Esophagus mucosa (tissue), 1 donor: Measurements from ENCODE around the gene COQ9. TPM values are rescaled to one million over a fixed set of nuclear protein-coding genes. Genes with fewer than 3 reads are reported as not detected.

Experiments used
- ATAC-seq: fragments of 200-7000 bp; cut with Tn5 transposase; one replicate; pipeline ENCODE4 v1.9.1; 2020
- total RNA-seq: library from RNA; stranded (reverse); gene quantifications from one replicate; pipeline ENCODE4 v1.2.4, GENCODE V29; 2023
- donor health status: DM: yes; HTN: yes; CAD: no.

The COQ9 gene
- total RNA-seq, 1 donor from 2014 or later: 44.6 TPM

- no peak for ATAC-seq
Measured at GRCh38 chr16:57473176-57473840, 26.0 kb downstream of the COQ9 start.

DNA sequence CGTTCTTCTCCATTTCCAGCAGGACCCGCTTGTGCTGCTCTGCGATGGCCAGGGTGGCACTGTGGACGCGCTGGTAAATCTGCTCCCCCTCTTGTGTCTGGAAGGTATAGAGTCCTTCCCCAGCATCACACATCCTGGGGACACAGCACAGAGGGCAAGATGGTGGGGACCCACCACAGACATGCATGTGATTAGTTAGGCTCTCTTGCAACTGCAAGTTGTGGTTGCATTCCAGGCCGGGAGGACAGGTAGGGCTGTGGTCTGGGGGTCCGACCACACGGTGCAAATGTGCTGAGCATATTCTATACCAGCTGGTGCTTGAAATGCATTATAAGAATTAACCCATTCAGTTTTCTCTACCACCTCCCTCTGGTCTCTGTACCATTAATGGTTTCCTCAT, 26.6 kb downstream of the COQ9 start:
- no peak for ATAC-seq

- ATAC-seq: no peak
Measured at GRCh38 chr16:57474671-57475661, 27.7 kb downstream of the COQ9 start.

DNA sequence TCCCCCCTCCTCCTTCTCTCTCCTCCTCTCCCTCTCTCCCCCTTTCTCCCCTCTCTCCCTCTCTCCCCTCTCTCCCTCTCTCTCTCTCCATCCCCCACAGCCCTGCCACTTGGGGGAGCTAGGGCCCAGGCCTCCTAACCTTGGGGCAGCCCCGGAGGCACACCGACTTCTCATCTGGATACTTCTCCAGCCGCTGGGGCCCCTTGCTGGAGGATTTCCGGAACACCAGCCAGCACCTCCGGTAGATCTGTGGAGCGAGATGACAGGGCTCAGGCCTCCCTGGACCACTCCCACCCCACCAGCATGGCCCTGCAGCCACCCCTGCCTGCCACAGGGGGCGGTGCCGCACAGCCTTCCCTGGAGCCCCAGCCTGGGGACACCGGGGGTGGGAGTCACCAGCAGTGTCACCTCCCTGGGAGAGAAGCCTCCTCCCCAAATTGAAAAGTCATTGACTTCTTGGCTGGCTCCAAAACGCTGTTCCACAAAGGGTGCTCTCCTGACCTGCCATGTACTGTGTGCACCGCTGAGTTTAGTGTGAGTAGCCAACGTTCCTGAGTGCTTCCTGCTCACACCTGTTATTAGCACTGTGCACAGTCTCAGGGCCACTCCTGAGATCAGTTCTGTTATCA, 28.5 kb downstream of the COQ9 start:
- ATAC-seq: peak; percentile 41

DNA sequence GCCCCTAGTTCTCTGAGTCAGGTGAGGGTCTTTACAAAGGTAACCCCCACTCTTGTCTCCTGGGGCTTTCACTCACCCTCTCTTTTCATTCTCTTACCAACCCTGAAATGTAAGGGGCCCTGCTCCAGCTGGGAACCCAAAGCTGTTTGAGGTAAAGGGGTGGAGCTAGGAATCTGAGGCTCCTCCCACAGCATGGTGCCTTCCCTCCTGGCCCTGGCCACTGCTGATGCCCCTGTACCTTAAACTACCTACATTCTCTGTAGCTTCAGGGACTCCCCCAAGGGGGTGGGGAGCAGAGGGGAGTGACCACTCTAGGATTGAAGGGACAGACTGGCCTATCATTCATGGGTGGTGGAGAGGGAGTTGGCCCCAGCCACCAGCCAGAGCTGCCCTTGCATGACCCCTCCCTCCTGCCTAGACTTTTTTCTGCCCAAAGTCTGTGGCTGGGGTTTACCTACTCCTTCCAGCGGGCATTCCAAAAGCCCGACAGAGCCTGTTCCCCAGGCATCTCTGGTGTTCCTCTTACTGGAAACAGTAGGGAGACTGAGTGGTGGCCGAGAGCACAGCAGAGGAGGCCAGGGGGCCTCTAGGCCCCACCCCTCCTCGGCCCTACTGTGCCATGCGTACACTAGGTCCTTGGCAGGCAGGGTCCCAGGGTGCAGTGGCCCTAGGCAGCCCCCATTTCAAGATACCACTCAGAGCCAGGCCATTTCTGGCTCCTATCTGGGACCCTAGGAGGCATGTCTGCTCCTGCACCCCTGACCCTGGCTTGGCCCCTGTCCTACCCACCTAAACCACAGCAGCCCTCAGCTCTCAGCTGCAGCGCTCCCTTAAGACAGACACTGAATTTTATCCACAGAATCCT, 29.5 kb downstream of the COQ9 start:
- ATAC-seq: no peak

GRCh38 chr16:57477531-57478202, 30.4 kb downstream of the COQ9 start:
- ATAC-seq: no peak

GRCh38 chr16:57478396-57479204, 31.3 kb downstream of the COQ9 start:
- no peak for ATAC-seq

DNA sequence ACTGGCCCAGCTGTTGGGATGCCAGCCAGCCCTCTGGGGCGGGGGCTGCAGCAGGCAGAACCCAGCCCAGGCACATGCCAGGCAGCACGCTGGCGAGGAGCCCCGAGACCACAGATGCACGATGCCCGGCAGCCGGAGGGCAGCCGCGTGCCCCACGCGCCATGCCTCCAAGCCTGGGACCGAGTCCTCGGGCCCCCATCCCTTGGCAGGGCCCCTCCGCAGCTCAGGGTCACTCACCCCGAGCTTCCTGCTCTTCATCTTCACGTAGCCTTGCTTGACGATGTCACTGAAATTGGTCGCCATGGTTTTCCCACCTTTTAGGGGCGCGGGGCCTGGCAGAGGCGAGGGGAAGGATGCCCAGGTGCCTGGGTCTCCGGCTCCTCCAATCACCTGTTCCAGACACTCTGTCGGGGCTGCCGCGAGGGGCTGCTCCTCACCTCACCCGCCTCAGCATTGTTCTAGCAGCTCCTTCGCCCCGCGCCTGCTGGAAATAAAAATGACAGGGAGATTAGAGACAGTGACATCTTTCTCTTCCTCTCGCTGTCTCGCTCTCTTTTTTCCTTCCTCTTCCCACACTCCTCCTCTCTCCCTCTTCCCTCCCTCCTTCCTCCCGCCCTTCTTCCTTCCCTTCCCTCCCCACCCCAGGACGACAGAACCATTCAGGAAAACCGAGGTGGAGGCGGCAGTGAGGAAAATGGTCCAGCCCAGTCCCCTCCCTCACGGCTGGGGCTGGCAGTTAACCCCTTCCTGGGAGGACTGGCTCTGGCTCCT, 32.1 kb downstream of the COQ9 start:
- ATAC-seq: no peak

DNA sequence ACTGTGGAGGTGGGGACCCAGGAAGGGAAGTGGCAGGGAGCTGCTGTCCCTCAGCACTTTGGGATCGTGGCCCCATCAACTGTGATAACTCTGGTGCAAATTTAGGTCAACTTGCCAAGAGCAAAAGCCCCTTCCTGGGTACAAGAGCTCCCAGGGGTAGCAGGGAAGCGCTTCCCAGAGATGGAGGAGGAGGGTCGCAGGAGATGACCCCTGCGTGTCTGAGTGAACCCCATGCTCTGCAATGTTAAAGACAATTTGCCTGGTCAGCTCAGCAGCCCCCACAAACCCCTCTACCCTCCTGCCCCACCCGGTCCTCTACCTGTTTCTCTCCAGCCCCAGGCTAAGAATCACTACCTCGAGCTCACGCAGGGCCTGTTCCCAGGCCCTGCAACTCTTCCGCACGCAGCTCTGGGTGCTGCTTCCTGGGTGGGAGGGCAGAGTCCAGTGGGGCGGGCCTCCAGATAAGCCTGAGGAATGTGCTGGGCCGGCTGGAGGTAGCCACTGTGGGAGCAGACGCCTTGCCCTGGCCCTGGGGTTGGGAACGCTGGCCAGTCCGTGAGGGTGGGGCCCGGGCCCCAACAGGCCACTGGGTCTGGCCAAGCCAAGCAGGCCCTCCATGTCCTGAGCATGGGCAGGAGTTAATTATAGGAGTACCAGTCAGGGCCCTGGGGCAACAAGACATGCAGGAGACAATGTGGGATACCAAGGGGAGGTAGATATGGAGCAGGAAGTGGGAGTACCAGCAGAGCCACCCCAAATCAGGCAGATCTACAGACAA, 32.9 kb downstream of the COQ9 start:
- no peak for ATAC-seq

- ATAC-seq: no peak
Measured at GRCh38 chr16:57480754-57481230, 33.5 kb downstream of the COQ9 start.

- no peak for ATAC-seq
Measured at GRCh38 chr16:57481421-57481820, 34.1 kb downstream of the COQ9 start.

DNA sequence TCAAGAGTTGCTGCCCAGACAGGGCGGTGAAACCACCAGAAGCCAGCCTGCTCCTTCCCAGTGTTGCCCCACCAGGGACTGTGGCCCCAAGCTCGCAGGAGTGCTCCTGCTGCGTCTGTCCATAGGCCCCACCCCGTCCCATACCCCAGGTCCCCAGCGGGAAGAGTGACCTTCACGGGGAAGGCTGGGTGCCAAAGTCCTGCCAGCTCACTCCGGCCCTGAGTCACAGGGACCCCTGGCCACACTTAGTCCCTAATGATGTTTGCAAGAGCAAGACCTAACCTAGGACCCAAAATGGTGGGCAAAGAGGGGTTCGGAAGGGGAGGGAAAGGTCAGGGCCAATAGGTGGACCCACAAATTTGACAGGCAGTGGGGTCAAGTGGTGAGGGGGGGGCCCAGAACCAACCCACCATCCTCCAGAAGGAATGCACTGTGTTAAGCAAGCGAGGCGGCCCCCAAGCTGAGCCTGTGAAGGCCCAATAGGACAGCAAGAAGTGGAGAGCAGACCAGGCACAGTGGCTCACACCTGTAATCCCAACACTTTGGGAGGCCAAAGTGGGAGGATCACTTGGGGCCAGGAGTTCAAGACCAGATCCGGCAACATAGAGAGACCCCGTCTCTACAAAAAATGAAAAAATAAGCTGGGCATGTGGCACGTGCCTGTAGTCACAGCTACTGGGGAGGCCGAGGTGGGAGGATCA, 35.7 kb downstream of the COQ9 start:
- no peak for ATAC-seq

DNA sequence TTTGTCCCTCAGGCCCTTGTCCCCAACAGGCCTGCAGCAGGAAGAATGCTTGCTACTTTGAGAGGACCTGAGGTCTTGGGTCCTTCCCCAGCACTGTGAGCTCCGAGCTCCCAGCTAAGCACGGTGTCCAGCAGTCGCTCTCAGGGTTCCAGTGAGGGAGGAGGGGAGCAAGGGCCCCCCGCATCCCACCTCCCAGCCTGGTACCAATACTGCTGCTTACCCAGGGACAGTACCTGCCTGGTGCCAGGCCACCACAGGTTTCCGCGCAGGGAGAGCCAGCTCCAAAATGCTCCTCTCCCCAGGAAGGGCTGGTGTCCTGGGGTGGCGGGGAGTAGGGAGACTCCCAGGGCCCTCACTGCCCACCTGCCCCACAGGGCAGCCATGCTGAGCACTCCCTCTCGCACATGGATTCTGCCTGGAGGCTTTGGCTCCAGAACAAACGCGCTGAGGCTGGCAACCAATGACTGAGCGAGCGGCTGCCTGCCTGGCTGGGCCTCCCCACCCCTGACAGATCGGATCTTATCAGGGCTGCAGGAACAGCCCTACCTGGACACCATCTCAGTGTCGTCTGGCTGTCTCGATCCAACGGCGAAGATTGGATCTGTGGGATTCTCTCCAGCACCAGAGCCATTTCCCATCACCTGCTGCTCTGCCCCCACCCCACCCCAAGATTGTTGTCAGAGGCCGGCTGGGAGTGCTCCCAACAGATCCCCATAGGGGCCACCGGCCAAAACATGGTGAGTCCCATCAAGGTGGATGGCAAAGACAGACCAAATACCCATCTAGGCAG, 36.6 kb downstream of the COQ9 start:
- peak; percentile 22 for ATAC-seq

DNA sequence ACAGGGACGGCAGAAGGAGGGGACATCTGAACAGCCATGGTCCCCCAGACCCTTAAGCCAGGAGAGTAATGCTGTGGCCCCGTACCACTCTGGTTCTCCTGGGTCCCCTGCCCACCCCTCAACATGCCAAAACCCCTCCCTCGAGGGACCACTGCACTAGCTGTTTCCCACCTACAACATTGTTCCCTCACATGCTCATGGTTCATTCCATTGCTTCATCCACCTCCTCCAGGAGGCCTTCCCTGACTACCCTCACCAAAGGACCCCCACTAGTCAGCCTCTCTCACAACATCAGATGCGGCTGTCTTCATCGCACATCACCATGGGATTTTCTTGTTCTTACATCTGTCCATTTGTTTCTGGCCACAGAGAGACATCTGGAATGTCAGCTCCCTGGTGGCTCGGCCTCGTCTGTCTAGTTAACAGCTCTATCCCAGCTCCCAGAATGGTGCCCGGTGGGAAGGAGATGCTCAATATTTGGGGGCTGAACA, 37.3 kb downstream of the COQ9 start:
- no peak for ATAC-seq

GRCh38 chr16:57485091-57485915, 38.0 kb downstream of the COQ9 start:
- ATAC-seq: peak; percentile 91
